HG02610 (cell line): ENCODE data around the gene CHL1.

Source experiments
- ATAC-seq: cut with Tn5 transposase; IDR thresholded peaks from one replicate; pipeline ENCODE4 v1.9.1; 2021; ENCODE audit warnings: mild to moderate bottlenecking, moderate library complexity; ENCODE audit not compliant: unreplicated experiment

CHL1 gene

DNA sequence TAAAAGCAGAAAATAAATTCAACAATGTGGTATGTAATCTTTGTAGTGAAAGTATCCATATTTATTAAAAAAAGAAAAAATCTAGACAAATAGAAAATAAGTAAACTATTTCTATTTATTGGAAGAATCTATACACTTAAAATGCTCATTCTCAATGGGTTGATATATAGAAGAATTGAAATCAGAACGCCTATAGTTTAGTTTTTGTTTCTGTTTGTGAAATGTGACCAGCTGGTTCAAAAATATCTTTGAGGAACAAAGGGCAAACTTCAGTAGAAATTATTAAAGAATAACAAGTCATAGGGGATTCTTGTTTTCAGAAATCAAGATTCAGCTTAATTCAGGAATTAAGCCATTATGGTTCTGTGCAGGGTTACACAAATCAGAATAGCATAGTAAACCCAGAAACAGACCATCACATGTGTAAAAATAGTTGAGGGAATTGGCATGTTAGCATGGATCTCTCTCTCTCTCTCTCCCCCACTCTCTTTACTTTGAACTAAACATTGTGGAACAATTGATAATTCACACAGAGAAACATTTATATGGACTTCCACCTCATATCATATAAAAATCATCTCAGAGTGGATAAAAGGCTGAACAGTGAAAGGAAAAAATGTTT, 134.0 kb downstream of the CHL1 start:
- ATAC-seq: no peak

DNA sequence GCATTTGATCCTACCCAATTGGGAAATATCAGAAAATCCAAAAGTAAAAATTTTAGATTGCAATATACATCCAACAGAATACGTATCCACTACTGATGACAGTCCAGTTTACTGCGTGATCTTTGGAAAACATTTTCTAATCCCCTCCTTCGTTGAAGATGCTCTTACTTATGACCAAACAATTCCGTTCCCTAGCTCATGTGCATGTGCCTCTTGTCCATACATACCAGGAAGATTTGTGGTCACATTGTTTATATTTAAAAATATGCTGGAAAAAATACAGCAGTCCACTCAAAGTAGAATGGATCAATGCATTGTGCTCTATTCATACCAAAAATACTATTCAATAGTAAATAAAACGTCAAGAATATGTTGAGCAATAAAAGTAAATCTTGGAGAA, 135.3 kb downstream of the CHL1 start:
- ATAC-seq: no peak

DNA sequence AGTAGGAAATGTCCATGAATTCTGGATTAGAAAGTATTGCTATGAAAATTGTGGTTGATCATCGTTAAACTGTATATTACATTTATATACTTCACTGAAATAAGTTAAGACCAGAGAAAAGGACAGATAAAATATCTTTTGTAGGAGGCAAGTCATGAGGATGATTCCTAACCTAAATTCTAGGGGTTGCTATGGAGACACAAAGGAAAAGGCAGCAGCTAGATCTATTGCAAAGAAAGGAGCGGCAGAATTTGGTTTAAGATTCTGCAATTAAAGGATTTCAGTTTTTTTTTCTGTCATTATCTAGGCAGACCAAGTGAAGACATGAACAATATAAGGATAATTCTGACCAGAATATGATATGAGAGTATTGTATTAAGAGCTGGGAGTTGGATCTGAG, 136.1 kb downstream of the CHL1 start:
- no peak for ATAC-seq

DNA sequence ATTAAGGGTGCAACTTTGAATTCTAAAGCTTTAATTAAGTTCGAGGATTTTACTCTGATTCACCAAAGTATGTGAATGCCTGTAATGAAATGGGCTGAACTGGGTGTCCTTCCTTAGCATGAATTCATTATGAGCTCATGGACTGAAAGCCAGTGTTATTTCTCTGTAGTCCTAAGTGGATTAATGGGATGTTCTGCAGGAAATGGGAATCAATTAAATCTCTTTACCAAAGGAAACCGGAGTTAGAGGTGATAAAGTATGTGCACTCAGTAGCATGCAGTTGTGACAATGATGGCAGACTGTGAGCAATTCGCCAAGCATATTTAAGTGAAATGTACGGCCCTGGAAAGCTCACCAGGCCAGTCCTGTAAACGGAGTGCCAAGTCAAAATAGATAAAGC, 138.7 kb downstream of the CHL1 start:
- no peak for ATAC-seq

DNA sequence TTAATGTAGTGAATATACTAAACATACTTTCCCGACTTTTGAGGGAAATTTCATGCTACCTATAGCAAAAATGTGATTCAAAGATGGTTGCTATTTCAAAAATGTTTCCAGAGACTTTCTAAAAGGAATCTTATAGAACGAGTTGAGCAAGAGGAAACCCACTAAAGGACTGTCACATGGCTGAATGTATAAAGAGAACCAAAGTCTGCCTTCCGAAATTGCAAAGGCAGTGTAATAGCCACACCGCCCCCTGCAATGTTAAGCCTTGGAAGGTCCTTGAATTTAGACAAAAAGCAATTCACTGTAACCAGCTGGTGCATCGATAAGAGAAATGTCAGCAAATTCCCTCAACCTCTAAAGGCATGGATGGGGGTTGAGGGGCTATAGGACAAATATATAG, 142.8 kb downstream of the CHL1 start:
- no peak for ATAC-seq

DNA sequence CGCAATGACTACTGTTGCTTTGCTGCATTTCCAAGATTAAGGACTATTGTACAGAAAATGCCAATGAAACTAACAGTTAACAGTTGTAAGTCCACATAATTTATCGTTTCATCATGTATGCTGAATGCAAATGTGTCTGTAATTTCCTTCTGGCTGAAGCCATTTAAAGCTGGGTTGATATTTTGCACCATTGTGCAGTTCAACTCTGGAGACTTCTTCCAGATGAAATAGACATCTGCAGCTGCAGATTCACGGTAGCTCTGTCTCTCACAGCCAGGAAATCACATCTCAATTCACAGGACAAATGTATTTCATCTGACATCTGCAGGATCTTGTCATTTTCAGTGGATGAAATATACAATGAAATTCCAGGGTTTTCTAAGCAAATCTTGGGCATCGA, 145.4 kb downstream of the CHL1 start:
- no peak for ATAC-seq

DNA sequence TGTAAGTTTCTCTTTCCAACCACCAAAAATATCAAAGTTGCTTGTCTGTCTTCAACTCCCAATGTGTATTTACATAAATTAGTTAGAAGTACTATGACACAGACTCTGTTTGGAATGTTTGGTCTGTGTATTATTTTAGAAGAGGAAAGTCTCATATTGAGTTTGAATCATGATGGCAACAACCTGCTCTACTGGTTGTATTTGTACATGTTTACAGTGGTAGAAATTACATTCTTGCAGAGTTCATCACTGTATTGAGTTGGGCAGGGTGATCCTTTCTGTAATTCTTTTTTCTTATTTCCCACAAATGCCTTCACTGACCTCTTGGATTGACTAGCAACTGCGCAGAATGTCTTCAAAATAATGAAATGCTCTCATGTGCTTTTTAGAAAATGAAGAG, 149.6 kb downstream of the CHL1 start:
- no peak for ATAC-seq

DNA sequence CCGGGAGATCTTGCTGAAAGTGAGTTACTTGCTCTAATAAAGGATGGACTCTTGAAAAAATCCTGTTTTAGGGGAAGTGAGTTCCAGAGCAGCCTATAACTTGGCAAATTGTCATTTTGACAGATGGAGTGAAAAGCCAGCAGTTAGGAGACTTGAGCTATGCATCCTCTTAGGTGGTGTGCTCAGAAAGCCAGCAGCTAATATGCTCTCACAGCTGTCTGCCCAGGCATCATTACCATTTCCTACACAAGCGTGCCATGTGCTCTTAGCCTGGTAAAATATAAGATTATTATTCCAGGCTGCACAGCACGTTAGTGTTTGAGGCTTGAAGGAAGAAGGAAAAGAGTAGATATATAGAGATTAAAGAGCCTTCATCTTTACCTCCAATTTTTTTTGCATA, 151.0 kb downstream of the CHL1 start:
- ATAC-seq: no peak

DNA sequence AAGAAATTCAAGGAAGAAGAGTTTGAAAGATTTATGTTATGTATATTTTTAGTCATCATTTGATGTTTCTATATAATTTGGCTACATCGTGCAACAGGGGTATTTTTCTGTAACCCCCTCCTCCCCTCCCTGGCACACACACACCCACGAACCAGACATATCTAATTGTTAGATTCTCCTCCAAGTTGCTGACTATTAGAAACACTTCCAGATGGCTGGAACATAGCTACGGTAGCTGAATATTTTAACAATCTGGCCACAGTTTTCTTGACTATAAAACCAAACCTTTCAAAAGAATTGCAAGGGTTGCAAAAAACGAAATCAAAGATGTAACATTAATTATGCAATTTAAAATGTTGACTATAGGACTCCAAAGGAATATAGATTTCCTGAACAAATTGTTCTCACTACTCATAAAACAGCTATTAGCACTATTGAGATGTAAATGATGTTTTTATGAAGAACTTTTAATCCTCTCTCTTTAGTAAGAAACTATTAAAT, 154.4 kb downstream of the CHL1 start:
- ATAC-seq: no peak

DNA sequence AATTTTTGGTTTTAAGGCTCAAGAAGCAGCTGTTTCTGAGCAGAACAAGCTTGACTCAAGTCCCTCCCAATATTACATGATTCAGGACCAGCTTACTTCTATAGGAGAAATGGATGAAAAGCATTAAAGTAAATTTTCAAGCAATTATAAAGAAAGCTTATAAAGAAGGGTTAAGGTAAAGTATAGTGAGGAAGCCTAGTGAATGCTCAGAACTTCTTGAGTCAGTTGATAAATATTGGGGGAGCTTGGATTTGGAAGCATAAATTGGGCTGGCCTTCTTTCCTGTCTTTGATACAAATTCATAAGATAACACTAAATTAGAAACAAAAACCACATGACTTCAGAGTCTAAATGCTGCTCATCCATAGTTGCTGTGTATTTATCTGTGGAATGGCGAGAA, 156.0 kb downstream of the CHL1 start:
- no peak for ATAC-seq

DNA sequence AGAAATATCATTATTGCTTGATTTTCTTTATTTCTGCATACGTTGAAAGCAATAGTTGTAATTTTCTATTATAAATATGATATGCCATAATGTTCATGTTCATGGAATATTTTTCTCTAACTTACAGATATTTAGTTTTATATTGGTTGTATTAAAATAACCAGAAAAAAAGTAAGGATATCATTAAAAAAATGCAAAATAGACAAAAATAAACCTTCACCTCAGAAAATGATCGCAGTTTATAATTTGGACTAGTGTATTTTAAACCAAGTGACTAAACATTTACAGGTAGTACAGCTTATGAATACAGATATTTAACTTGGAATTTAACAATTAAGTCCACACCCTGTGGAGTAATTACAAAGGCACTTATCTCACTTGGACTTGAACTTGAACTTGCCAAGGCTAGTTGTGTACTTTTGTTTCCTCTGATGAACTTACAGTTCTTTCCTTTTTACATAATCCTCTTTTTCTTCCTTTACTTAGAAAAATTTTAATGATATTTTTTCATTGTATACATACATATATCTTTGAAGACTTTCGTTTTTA, 156.7 kb downstream of the CHL1 start:
- ATAC-seq: no peak

DNA sequence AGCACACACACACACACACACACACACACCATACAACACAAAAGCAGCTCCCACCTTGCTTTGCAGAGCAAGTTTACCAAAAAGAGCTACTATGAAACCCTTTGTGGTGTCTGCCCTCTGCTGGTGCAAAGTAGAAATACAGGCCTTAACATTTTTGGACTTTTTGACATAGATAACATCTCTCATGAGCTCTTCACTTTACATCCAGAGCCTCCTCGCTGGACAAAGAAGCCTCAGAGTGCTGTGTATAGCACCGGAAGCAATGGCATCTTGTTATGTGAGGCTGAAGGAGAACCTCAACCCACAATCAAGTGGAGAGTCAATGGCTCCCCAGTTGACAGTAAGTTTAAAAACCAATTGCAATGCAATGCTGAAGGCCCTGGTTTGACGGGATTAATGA, 157.9 kb downstream of the CHL1 start:
- peak; percentile 68 for ATAC-seq

DNA sequence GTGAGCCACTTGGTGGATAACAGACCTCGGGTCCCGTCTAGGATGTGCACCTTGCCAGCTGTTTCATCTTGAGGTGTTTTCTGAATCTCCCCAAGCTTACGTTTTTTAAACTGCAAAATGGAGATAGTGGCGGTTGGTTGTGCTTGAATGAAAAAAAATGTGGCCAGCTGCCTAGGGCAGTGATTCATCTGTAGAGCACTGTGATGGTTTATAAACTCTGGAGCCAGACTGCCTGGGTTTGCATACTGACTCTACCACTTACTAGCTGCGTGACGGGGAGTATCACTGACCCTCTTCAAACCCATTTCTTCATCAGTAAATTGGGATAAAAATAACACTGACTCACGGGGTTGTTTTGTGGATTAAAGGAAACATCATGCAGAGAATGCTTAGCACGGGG, 159.1 kb downstream of the CHL1 start:
- peak; percentile 63 for ATAC-seq

DNA sequence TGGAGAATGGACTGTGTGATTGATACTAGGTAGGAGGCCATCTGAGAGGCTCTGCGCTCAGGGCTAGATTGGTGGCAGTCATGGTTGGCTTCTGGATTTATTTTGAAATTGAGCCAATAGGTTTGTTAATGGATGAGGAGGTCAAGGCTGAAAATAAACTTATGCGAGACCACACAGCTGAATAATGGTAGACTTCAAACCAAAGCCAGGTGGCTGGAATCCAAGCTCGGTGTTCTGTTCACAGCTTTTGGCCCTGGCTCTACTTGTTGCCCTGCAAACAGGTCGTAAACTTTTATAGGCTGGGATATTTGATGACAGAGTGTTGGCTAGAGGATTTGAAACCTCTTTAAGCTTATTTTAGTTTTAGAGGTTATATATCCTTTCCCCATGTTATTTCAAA, 160.4 kb downstream of the CHL1 start:
- no peak for ATAC-seq

DNA sequence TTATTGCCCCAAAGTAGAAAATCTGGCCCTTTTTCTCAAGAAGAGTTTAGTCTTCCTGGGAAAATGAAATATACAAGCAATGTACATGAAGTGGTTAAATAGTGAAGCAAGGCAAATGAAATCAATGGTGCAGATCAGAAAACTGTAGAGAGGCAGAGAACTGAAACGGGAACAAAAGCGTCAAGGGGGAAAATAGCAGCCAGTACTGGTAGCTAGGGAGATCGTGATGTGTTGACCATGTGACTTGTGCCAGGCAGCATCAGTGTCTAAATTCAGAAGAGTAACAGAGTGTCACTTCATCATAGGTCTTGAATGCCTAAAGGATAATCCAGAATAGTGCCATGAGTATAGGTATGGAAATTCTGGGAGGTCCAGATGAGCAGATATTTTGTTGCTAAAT, 163.1 kb downstream of the CHL1 start:
- peak; percentile 69 for ATAC-seq

DNA sequence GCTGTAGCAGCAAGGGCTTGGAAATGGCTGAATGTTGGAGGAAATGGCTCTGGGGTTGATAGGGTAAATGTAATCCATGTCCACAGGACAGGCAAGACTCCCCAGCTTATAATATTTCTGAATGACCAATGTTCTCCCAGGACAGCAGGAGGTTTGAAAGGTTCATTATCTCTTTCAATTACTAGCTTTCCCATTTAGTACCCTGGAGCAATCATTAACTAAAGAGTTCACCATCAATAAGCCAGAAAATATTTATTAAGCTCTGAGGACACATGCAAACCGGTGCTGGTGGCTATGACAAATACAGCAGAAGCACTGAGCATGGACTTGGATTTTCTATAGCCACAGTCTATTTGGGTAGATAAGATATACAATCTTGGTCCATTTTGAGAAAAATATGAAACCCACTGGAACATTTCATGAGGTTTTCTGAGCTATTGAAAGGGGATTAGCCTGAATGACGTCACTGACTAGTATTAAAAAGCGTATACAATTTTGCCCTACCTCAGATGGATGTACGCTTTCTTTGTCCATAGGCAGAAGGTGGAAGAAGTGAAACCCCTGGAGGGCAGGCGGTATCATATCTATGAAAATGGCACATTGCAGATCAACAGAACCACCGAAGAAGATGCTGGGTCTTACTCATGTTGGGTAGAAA, 166.2 kb downstream of the CHL1 start:
- ATAC-seq: no peak

DNA sequence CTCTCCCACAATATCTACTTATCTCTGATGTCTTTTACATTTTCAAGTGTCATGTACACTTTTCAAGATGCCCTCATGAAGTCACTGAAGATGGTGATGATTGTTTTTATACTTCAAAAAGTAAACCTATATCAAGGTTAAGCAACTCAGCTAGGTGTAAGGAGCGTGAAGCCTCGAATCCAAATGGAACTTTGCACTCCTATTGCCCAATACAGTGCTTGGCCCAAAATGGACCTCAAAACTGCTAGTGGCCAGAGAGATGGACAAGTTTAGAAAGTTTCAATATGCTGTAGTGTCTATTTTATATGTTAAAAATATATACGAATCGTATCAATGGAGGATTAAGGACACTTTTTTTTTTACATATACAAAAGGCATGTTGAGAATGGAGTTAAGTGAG, 167.7 kb downstream of the CHL1 start:
- no peak for ATAC-seq

DNA sequence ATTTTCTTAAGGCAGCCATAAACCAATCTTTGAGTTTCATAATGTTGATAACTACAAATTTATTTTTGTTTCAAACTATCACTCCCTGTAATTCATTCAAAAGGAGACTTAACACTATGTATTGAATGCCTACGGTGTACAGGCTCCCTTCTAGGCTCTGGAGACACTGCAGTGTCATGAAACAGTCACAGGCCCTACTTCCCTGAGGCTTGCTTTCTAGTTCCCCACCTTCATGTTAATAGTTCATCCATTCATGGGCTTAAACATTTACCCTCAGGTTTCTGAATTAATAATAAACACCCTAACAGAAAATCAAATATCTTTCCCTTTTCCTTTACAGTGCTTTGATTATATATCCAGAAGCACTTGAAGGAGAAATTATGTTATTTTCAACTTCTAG, 168.7 kb downstream of the CHL1 start:
- ATAC-seq: peak; percentile 67

DNA sequence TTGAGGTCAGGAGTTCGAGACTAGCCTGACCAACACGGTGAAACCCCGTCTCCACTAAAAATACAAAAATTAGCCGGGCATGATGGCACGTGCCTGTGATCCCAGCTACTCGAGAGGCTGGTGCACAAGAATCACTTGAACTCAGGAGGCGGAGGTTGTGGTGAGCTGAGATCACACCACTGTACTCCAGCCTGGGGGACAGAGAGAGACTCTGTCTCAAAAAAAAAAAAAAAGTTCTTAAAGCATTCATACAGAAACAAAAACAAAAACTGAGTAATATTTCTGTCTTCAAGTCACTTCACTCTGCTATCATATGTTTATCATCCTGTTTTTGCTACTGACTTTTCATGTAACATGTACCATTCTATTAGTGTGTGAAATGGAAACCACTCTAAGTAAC, 169.7 kb downstream of the CHL1 start:
- peak; percentile 66 for ATAC-seq

DNA sequence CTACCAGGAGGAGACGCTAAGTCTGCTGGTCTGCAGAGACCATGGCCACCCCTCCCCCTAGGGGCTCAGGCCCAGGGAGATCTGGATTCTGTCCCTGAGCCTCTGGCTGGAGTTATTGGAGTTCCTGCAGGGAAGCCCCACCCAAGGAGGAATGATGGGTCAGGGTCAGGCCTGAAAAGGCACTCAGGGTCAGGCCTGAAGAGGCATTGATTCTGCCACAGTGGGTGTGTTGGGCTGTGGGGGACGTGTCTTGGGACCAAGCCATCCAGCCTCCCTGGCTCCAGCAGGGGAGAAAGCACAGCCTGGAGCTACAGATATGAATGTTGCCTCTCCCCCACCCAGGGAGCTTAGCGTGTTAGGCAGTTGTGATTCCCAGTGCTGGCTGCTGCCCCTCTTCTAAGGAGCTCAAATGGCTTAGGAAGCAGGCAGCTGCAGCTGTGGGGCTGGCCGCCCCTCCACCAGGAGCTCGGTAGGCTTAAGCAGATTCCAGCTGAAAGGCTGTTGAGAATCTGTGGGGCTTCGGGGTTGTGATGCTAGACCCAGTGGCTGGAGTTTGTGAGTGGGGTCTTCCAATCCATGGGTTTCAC, 176.7 kb downstream of the CHL1 start:
- no peak for ATAC-seq

DNA sequence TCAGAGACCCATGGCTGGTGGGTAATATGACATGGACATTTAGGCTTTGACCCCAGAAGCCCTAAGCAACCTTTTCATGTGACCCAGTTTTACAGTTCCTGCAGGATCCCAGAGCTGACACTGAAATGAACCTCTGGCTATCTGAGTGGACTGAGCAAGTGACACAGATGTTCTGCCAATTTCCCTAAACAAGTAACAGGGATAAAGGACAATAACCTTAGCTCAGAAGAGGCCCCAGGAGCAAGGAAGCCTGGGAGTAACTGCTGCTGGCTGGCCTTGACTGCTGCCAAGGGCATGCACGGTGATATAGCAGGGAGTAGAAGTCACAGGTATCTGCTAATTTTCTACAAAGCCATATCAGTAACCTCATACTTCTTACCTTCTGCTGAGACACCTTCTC, 177.9 kb downstream of the CHL1 start:
- no peak for ATAC-seq

DNA sequence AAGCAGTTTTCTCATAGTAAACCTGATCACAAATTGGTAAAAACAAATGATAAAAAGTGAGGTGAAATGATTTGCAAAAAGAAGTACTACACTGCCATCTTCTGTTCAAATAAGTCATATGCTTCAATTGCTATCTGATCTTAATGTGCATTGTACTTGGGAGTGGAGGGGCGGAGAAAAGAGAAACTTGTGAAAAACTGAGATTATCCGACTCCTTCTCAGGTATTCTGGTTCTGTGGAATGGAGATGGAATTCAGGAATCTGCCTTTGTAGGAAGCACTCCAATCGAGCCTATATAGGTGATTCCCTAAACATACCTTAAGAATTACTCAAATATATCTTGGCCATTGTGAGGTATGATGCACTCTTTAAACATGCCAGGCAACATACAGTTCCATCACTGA, 180.6 kb downstream of the CHL1 start:
- ATAC-seq: peak; percentile 47
